Memory B cell (primary cell): ENCODE data around the gene RTP1.
"Not testable (repeated sequence)": the region's sequence is repeated elsewhere in the genome, so short reads cannot be mapped to it uniquely, and the experiment has no call there.

Experiments used
- ATAC-seq: fragments of 150-1000 bp; cut with Tn5 transposase; 2 replicates; pipeline ENCODE4 v1.10.0; 2021; ENCODE audit warnings: low read depth, mild to moderate bottlenecking, moderate library complexity
- DNase-seq, 2 donors: peaks; one replicate each; pipeline ENCODE4 v3.0.0; 2022; ENCODE audit warnings: low spot score in 2 of 2
- H3K27ac Mint-ChIP-seq: one replicate; pipeline ENCODE4 v1.8.0; 2022; ENCODE audit warnings: mild to moderate bottlenecking, moderate library complexity, mixed read lengths
- H3K27me3 Mint-ChIP-seq: one replicate; pipeline ENCODE4 v1.8.0; 2022; ENCODE audit warnings: mixed read lengths
- H3K36me3 Mint-ChIP-seq: one replicate; pipeline ENCODE4 v1.8.0; 2022; ENCODE audit warnings: mild to moderate bottlenecking, mixed read lengths
- H3K4me1 Mint-ChIP-seq: one replicate; pipeline ENCODE4 v1.8.0; 2022; ENCODE audit warnings: mixed read lengths
- H3K4me3 Mint-ChIP-seq: one replicate; pipeline ENCODE4 v1.8.0; 2022; ENCODE audit warnings: mild to moderate bottlenecking, moderate library complexity, mixed read lengths
- H3K9me3 Mint-ChIP-seq: one replicate; pipeline ENCODE4 v1.8.0; 2022; ENCODE audit warnings: mixed read lengths

The RTP1 gene

DNA sequence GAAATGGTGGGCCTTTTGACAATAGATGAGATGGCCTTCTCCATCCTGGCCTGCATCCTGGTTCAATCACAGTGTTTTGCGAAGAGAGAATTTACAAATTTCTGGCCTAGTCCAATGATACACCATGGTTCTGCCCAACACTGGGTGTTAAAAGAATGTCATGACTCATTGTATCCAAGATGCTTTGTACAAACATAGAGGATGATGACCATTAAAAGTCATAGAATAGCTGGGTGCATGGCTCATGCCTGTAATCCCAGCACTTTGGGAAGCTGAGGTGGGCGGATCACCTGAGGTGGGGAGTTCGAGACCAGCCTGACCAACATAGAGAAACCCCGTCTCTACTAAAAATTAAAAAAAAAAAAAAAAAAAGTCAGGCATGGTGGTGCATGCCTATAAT lies 41.5 kb downstream of the RTP1 start:
- not testable (repeated sequence) for H3K36me3 Mint-ChIP-seq, ATAC-seq, H3K4me3 Mint-ChIP-seq, DNase-seq, H3K27ac Mint-ChIP-seq, H3K4me1 Mint-ChIP-seq, H3K27me3 Mint-ChIP-seq, H3K9me3 Mint-ChIP-seq

DNA sequence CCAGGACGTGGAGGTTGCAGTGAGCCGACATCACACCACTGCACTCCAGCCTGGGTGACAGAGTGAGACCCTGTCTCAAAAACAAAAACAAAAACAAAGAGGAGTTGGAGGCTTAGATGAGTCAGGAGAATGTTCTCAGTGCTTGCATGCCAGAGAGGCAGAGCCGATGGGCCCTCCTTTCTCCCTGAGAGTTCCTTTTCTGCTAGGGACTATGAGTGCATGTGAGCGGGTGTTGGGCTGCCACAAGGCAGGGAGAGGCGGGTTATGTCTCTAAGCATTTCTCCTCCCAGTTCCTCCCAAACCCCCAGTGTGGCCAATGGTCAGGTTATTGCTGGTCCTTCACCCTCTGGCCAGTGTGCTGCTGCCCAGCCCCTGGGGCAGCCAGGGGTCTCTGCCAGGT lies 45.1 kb downstream of the RTP1 start:
- no peaks in the 10 kb centered on the region for H3K36me3 Mint-ChIP-seq
- no peak overlapping the region for H3K27ac Mint-ChIP-seq
- DNase-seq (no peak), ATAC-seq (no peak)
- H3K4me1 Mint-ChIP-seq: peaks cover 4% of the 10 kb centered on the region
- peaks cover 4% of the 10 kb centered on the region for H3K9me3 Mint-ChIP-seq
- no peak overlapping the region for H3K4me3 Mint-ChIP-seq
- H3K27me3 Mint-ChIP-seq: peaks cover 8% of the 10 kb centered on the region

DNA sequence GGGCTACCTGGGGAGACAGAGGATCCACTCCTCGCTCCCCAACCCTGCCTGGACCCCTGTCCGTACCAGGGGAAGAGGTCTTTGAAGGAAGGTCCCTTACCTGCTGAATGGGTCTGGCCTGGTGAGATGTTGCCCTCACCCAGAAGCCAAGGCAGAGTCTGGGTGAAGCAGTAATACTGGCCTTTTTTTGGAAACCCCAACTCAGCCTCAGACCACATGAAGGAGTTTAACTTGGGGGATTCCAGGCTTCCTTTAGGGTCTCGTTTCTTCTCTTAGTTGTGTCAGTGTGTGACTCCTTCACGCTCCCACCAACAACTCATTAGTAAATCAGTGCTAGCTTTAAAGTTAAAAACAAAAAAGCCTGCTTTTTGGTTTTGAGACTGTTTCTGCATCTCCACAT lies 45.6 kb downstream of the RTP1 start:
- Mint-ChIP-seq H3K4me3 (no peak overlapping the region), H3K36me3 (no peaks in the 10 kb centered on the region), H3K27me3 (peaks cover 8% of the 10 kb centered on the region), H3K9me3 (peaks cover 4% of the 10 kb centered on the region), H3K27ac (no peak overlapping the region), H3K4me1 (peaks cover 5% of the 10 kb centered on the region)
- no peak for DNase-seq
- ATAC-seq: no peak

DNA sequence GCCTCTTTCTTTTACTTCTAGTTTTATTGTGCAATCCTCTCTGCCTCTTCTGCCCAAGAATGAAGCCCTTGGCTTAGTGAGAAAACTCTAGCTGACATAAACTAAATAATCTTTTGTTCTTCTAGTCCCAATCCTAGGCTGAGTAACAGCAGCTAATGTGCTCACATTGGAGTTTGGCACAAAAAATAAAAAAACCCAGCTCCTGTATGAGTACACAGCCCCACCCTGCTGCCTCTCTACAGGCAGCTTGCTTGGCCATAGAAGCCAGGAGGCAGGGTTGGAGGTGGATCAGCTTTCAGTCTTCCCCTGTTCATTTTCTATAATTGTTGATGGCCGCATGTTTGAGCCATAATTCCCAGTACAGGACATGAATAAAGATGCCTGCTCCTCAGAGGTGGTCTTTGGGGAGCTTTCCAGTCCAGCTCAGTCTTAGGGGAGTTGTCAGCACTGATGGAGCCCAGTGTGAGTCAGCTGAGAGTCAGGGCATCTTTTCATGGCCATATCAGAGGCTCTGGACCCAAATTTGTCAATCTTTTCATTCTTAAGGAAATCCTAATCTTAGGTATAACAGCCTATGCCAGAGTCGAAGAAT lies 46.7 kb downstream of the RTP1 start:
- Mint-ChIP-seq H3K27ac (no peak overlapping the region), H3K27me3 (peaks cover 11% of the 10 kb centered on the region), H3K4me3 (no peak overlapping the region), H3K4me1 (peaks cover 5% of the 10 kb centered on the region), H3K36me3 (no peaks in the 10 kb centered on the region), H3K9me3 (peaks cover 4% of the 10 kb centered on the region)
- no peak for ATAC-seq
- DNase-seq: no peak

DNA sequence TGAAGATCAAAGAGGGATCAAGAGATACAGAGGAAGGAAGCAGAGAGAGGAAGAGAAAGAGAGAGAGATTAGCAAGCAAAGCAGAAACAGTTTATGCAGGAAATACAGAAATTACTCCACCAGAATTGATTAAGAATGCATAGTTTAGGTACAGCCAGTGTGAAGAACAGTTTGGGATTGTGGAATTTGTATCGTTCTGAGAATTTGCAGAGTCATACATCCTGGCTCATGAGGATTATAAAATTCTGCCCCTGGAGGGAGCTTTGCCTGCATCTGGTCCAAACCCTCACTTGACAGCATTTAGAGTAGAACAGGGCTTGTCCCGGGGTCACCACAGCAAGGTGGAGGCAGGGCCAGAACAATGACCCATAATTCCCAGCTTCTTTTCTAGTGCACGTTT lies 50.1 kb downstream of the RTP1 start:
- H3K4me3 Mint-ChIP-seq: no peak overlapping the region
- H3K9me3 Mint-ChIP-seq: no peaks in the 10 kb centered on the region
- peaks cover 5% of the 10 kb centered on the region for H3K4me1 Mint-ChIP-seq
- H3K27ac Mint-ChIP-seq: no peak overlapping the region
- peaks cover 21% of the 10 kb centered on the region for H3K27me3 Mint-ChIP-seq
- no peak for DNase-seq
- no peaks in the 10 kb centered on the region for H3K36me3 Mint-ChIP-seq
- ATAC-seq: no peak
